GM19467 (cell line): ENCODE measurements around the gene ABHD5.
A peak's percentile ranks its signal among the peaks of the same experiment; 100 is the strongest.
"Not testable (repeated sequence)": the region's sequence is repeated elsewhere in the genome, so short reads cannot be mapped to it uniquely, and the experiment has no call there.

ENCODE experiments used
- ATAC-seq: cut with Tn5 transposase; IDR thresholded peaks from one replicate; pipeline ENCODE4 v1.9.1; 2021; ENCODE audit warnings: mild to moderate bottlenecking, moderate library complexity; ENCODE audit not compliant: unreplicated experiment

ABHD5 gene

DNA sequence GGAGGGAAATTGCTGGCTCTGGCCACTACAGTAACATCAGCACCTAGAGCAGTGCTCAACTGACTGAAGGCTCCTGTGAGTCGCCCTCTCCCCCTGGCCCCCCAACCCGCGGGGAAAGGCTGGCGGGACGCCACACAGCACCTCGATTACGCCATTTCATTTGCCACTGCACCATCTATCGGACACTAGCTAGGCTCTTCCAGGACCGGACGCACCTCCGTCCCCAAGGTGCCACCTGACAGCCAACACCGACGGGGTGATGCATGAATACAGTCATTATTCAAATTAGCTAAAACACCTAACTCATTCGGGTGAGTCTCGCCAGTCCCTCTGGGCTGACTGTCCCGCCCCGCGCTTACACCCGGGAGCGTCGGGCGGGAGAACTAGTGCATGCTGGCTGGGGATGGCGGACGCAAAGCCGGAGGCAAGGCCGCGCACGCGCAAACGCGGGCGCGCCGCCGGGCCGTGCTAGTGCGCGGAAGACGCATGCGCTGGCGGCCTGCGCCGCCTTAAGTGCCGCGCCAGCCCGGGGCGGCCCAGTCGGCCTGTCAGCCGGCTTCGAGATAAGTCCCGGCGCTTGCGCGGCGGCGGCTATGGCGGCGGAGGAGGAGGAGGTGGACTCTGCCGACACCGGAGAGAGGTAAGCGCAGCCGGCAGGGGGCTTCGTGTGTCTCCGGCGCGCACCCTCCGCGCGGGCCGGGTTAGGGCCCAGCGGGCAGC is at the start of gene ABHD5:
Gene ABHD5 (plus strand): TSS at position 539 of the 720 bp plus-strand sequence. CDS start 55 bp downstream, at position 594.
- peak; percentile 86 for ATAC-seq

GRCh38 chr3:43641306-43642114 is 49.2 kb upstream of the ABHD5 start:
- no peak for ATAC-seq

- no peak for ATAC-seq
Observed at GRCh38 chr3:43644443-43644842, 46.3 kb upstream of the ABHD5 start.

DNA sequence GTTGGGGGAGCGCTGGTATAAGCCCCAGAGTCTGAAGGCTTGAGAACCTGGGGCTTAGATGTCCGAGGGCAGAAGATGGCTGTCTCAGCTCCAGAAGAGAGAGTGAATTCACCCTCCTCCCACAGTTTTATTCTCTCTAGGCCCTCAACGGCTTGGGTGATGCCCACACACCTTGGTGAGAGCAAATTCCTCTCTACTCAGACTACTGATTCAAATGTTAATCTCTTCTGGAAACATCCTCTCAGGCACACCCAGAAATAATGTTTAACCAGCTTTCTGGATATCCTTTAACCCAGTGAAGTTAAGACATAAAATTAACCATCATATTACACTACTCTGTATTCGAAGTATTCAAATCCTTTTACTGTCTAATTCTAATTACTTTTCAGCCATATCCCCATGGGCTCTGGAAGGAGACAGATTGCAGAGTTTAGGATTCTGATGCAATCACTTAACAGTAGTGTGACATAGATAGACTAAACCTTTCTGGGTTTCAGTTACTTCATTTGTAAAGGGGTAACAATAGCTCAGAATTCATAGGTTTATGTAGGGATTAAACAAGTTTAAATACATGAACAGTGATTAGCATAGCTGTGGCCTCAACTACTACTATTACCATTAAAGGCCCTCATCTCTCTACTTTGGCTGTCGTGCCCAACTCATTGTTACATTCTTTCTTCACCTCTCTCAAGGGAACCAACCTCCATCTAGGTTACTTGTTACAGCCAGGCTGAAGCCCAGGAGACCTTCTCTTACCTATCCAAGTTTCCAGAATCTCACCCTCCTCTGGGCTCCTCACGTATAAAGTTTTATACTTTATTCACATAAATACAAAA is 43.2 kb upstream of the ABHD5 start:
- no peak for ATAC-seq

- ATAC-seq: no peak
Observed at GRCh38 chr3:43648957-43649356, 41.8 kb upstream of the ABHD5 start.

DNA sequence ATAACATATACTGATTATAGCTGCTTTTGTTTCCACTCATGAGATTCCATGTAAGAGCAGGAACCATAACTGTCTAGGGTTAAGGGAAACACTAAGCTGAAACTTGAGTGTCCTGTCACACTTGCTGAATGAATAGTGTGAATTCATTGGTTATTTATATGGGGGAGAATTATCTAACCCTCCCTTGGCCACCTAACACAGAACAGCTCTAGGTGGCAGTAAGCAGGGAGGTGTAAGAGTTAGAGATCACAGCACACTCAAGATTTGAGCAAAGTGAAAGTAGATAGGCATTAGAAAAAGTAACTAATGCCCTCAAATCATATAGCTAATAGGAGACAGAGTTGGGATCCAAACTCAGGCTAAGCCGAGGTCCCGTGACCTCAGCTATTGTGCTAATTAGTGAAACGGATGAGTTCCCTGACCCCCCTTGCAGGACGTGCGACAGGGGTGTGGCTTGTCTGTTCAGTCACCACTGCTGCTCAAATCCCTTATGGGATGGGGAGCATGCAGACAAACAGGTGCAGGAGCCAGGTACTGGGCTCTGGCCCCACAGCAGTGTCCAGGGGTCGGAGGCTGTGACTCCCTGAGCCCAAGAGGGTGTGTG is 41.3 kb upstream of the ABHD5 start:
- no peak for ATAC-seq

DNA sequence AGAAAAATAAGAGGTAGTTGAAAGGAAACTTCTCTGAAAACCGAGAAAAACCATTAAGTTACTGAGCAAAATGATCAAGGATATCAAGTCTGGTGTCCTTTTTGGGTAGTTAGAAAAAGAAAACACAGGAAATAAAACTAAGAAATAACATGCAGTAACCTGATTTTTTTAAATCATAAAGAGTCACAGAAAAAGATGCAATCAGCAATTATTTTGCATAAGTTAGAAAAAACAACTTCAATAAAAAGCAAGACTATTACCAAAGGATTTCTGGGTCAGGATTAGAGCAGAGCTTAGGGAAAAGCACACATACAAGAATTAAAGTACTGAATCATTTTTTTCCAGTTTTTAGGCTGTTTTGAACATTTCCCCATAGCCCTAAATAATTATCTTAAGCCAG is 40.4 kb upstream of the ABHD5 start:
- ATAC-seq: no peak

DNA sequence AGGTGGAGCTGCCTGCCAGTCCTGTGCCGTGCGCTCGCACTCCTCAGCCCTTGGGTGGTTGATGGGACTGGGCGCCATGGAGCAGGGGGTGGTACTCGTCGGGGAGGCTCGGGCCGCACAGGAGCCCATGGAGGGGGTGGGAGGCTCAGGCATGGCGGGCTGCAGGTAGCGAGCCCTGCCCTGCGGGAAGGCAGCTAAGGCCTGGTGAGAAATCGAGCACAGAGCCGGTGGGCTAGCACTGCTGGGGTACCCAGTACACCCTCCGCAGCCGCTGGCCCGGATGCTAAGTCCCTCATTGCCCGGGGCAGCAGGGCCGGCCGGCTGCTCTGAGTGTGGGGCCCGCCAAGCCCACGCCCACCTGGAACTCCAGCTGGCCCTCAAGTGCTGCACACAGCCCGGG is 34.3 kb upstream of the ABHD5 start:
- not testable (repeated sequence) for ATAC-seq

GRCh38 chr3:43659250-43659880 is 31.4 kb upstream of the ABHD5 start:
- ATAC-seq: no peak

DNA sequence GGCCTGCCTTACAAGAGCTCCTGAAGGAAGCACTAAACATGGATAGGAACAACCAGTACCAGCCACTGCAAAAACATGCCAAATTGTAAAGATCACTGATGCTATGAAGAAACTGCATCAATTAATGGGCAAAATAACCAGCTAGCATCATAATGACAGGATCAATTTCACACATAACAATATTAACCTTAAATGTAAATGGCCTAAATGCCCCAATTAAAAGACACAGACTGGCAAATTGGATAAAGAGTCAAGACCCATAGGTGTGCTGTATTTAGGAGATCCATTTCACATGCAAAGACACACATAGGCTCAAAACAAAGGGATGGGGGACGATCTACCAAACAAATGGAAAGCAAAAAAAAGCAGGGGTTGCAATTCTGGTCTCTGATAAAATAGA is 29.4 kb upstream of the ABHD5 start:
- not testable (repeated sequence) for ATAC-seq

- not testable (repeated sequence) for ATAC-seq
Observed at GRCh38 chr3:43665011-43665410, 25.7 kb upstream of the ABHD5 start.

DNA sequence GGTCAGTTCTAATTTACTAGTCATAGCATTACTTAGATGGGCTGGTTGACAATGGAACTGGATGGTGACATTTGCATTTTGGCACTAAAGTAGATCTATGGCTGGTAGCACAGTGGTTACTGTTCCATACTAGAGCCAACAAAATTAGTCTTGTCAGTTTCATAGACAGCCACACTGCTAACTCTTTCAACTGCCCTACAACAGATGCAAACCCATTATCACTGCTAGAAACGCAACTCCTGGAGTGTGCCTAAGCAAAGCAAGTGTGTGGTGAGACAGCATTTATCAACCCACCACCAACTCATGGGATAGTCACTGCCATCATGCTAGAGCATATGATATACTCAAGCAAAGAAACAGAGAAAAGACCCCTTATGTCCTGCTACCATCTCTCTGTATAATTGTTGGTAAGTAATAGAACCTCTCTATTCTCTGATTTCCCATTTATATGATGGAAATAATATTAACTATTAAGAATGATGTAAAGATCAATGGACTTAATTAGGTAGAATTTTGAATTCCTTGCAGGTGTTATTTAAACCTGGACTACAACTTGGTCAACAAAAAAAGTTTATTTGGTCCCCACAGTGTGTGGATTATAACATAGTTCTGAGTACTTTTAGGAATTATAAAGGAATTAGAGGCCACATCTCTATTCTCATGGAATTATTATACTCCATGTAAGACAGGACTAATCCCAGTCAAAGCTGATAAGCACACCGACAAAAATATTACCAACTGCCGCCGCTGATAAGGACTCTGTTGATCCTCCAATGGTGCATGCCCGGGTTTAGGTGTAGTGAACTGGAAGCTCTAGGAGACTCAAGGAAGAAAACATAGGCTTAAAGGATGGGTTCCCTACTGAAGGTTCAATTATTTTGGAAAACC is 19.9 kb upstream of the ABHD5 start:
- no peak for ATAC-seq

DNA sequence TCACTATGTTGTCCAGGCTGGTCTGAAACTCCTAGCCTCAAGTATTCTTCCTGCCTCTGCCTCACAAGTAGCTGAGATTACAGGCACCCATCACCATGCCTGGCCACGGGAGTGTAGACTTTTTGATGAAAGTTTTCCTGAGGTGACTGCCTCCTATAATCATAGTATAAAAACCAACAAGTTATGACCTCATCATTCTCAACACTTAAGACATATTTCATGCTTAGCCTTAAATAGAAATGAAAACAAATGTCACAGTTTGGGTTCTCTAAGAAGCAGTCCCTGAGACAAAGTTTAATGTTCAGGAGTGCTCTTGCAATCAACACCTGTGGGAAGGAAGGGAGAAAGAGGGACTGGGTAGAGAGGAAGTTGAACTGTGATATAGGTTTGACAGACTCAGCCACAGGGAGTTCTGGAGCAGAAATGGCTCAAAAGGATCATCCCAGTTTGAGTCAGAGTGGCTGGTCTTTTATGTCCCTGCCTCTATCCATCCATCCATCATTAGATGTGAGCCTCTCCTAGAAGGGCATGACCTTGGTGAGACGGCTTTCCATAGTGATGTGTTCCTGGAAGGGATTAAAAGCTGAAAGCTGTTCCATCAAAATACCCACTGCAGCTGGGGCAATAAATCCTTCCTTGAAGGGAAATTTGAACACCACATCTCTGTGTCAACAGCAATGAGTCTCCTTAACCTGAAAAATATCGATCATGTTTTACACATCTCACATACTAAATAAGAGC is 16.2 kb upstream of the ABHD5 start:
- ATAC-seq: no peak

DNA sequence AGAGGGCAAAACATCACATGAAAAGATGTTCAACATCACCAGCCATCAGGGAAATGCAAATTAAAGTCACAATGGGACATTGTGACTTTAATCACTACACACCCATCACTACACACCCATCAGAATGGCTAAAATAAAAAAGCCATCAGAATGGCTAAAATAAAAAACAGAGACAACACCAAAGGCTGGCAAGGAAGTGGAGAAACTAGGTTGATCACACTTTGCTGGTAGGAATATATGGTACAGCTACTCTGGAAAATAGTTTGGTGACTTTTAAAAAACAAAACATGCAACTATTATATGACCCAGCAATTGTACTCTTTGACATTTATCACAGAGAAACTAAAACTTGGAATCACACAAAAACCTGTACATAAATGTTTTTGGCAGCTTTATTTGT is 15.1 kb upstream of the ABHD5 start:
- no peak for ATAC-seq

GRCh38 chr3:43676441-43676840 is 14.3 kb upstream of the ABHD5 start:
- no peak for ATAC-seq

GRCh38 chr3:43678375-43678774 is 12.4 kb upstream of the ABHD5 start:
- not testable (repeated sequence) for ATAC-seq

GRCh38 chr3:43678887-43679449 is 11.8 kb upstream of the ABHD5 start:
- not testable (repeated sequence) for ATAC-seq

DNA sequence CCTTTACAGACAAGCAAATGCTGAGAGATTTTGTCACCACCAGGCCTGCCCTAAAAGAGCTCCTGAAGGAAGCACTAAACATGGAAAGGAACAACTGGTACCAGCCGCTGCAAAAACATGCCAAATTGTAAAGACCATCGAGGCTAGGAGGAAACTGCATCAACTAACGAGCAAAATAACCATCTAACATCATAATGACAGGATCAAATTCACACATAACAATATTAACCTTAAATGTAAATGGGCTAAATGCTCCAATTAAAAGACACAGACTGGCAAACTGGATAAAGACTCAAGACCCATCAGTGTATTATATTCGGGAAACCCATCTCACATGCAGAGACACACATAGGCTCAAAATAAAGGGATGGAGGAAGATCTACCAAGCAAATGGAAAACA is 9.9 kb upstream of the ABHD5 start:
- not testable (repeated sequence) for ATAC-seq
